Dedifferentiated amniotic fluid mesenchymal stem cell (primary cell): ENCODE results near the gene VCL.
"Not testable (repeated sequence)": the region's sequence is repeated elsewhere in the genome, so short reads cannot be mapped to it uniquely, and the experiment has no call there.

ENCODE experiments used
- DNase-seq: peaks from one replicate; pipeline ENCODE4 v3.0.0-alpha.2; 2016; ENCODE audit errors: extremely low spot score

The VCL gene

DNA sequence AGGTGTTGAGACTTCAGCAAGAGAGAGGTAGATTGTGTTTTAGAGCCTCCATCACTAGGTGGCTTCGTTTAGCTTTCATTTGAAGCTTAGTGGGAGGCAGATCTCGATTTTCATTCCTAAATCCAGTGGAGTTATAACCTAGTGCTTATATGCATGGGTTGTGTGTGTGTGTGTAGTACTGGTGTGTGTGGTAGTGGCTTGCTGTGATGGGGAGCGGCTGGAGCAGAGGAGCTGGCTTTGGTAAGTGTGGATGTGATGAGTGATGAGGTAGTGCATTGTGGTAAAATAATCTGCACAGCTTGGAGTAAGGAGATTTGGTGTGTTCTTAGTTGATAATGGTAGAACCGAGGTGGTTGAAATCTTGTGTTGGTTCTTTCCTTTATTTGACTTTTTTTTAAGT lies 109.5 kb downstream of the VCL start:
- DNase-seq, result no peak

DNA sequence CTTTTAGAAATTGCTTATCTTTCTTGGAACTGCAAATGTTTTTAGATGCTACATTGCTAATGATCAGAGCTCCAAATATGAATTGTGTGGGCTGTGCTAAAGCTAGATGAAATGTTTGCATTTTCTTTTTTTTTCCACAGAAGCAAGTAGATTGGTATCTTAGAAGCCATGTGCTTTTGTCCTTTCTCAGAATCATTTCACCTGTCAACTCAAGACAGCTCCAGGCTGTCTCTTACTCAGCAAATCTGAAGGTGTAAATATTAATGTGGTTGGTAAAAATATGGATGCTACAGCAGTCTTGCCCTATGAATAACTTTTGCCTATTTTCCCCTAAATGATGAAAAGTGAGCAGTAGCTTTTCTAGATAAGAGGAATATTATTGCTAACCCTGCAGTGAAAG lies 111.5 kb downstream of the VCL start:
- no peak for DNase-seq

DNA sequence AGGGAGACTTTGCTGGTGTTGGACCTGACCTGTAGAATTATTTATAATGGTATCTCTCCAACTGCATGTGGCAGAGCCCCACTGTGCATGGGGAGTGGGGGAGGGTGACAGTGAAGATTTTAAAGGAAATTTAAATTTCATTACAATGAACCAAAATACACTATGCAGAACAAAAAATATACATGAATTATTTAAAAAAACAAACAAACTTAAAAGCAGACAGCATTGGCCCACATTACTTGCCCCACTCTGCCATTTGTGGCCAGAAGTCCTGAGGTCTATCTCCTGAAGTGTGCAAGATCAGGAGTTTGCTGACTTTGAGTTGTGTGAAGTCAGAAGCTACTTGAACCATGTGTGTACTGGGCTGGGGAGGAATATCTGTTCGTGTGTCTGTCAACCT lies 112.2 kb downstream of the VCL start:
- DNase-seq, result no peak

DNA sequence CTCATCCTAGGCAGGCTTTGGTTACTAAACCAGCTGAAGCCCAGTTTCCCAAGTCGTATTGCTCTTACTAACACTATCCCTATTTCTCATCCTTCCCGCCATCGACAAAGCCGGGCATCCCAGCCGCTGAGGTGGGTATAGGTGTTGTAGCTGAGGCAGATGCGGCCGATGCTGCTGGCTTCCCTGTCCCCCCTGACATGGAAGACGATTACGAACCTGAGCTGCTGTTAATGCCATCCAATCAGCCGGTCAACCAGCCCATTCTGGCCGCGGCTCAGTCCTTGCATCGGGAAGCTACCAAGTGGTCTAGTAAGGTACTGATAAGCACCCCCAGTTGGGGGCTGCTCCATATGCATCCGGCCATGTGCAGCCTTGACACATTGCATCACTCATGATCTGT lies 113.9 kb downstream of the VCL start:
- no peak for DNase-seq

DNA sequence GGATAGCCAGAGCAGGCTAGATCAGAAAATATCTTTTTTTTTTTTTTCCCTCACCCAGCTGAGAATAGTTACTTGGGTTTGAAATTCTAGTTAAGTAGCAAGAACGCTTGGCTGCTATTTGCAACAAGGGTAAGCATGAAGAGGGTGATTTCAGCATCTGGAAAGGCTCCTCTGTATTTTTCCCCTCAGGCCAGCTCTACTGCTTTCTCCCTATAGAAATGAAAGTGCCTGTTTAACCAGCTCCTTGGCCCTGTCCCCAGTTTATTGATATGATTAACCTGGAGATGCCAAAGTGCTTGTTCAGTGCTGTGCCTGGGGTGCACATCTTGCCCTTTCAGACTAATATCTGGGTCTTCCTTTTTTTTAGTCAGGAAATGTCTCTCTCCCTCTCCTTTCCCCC lies 115.6 kb downstream of the VCL start:
- DNase-seq, result peak; percentile 69

DNA sequence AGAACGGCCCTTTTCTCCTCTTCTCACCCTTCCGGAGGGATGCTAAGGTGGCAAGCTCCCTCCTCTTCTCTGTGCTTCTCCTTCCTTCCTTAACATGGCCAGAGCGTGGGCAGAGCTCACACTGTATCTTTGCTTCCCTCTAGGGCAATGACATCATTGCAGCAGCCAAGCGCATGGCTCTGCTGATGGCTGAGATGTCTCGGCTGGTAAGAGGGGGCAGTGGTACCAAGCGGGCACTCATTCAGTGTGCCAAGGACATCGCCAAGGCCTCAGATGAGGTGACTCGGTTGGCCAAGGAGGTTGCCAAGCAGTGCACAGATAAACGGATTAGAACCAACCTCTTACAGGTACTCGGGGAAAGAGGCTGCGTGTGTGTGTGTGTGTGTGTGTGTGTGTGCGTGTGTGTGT lies 116.1 kb downstream of the VCL start:
- DNase-seq, result no peak

DNA sequence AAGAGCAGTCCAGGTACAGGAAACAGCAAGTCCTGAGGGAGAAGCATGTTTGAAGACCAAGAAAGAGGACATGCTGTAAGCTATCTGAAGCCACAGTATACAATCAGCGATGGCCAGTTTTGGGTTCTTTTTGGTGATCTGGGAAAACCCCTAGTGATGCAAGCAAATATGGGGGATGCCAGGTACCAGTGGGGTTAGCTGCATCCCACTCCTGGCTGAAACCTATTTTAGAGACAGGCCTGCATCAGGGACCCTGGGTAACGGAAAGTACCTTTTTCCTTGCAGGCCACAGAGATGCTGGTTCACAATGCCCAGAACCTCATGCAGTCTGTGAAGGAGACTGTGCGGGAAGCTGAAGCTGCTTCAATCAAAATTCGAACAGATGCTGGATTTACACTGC lies 119.8 kb downstream of the VCL start:
- DNase-seq, result no peak

DNA sequence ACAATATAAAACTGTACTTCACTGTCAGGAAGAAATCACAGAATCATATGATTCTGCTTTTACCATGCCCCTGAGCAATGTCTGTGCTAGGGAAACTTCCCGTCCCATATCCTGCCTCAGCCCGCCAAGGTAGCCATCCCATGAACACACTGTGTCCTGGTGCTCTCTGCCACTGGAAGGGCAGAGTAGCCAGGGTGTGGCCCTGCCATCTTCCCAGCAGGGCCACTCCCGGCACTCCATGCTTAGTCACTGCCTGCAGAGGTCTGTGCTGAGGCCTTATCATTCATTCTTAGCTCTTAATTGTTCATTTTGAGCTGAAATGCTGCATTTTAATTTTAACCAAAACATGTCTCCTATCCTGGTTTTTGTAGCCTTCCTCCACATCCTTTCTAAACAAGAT lies 120.9 kb downstream of the VCL start:
- no peak for DNase-seq

DNA sequence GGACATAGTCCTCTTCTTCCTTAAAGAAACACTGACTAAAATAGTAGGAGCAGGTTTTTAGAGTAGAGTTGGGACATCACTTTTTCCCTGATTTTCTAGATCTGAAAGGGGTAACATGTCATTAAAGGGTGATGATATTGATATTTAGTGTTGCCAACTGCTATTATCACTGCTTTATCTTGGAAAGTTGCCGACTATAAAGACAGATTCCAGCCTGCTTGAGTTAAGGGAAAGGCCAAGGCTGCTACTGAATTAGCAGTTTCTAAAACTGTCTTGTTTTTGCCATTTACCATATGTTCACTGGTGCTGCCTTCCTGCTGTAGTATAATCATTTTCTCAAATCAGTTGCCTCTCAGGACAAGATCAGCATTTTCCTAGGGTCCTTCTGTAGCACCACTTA lies 123.0 kb downstream of the VCL start:
- no peak for DNase-seq

DNA sequence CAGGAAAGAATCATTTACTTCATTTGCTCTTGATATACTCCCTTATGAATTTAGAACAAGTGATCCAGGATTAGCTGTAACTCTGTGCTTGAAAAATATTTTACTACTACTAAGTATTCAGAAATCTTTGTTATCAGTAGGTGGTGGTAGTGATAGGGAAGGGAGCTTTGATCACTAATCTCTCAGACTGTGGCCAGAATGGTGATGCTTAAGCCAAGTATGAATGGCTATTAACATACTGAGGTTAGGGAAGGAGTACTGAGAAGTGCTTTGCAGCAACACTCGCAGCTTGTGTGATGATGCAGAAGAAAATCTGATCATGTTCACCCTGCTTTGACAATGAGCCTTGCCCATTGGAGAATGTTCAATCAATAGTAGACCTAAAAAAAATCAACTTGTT lies 123.5 kb downstream of the VCL start:
- no peak for DNase-seq

DNA sequence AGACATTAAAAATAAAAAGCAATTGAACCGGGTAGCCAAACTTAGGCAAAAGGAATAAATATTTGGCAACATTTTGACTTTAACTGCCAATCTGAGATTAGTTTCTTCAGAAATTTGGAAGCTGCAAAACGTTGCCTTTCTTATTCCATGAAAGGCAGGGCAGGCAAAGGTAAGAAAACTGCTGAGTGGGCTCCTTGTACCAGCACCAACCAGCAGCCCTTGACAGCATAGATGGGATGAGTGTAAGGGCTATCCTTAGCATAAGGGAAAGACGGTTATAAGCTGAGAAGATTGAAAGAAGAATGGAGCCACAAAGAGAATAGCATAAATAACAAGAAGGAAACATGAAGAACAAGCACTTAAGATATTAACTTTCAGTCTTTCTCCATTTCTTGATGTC lies 124.1 kb downstream of the VCL start:
- DNase-seq, result no peak

DNA sequence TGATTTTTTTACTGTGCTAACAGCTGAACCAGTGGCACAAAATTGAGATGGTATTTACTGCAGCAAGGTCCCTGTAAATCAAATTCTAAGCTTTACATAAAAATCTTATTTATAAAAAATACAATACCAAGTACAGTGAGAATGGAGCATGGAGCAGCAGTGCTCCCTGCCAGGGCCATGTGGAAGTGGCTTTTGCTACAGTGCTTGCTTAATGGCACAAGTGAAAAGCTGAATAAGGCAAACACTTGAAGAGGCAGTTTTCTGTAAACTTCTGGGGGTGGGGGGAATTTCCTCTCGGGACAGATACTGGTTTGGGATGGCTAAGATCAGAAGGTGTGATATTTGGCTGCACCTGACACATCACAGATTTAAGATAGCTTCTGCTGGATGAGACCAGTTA lies 125.2 kb downstream of the VCL start:
- no peak for DNase-seq

DNA sequence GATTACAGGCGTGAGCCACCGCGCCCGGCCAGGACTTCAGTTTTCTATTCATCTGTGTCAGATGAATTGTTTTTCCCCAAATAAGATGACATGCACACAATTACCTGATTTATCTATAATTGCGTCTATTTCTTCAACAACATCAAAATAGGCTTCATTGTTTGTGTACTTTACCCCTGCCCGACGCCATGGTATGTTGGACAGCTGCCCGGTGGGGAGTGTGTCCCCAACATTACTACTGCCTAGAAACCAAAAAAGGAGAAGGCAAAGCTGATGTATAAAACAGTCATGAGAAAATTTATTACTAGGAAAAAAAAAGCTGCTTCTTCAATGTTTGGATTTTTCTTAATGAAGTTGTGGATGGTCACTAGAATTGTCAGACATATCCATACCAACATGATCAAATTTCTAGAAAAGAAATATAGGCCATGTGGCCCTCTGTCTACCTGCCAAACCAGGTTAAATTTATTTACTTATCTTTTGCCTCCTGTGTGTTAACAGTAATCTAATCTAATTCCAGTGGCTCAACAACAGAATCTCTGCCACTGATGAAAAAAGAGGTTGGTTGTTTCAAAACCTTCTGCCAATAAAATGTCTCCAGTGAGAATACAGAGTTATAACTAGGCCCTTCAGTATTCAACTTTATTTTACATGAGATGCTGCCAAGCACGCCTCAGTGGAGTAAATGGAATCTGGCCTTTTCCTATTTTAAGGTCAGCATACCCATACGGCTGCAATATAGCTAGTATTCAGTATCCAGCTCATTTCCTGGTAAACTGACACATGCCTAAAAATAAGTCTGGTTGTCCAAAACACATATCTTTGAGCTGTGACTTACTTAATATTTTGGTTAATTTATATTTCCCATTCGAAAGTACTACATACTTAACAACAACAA lies 136.3 kb downstream of the VCL start:
- no peak for DNase-seq

DNA sequence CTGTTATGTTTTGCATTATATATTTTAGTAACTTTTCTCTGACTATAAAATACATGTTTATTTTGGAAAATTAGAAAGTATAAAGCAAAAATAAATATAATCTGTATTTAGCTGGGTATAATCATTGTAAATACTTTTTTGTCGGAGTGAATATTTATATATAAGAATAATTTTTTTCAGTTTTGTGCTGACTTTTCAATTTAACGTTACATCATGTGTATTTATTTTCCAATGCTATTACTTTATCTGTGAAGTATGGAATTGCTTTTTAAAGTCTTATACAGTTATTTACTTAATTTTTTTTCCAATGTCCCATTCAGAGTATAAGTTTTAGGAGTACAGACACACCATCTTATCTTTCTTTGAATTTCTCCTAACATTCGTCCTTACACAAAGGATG lies 137.5 kb downstream of the VCL start:
- no peak for DNase-seq

DNA sequence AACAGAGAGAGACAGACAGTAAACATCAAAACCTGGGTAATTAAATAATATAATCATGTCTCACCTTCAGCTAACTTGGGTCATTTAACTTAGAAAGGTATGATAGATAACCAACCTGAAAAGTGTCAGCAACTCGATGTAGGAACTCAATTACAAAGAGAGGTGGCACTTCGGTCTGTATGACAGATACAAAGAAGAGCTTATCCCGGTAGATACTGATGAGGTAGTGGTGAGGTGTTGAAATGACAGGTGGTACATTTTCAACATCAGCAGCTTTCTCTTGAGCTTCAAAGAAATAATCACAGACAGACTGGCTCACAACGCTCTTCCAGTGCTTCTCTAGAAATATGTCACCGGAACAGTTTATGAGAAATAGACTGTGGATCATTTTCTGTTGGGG lies 140.1 kb downstream of the VCL start:
- DNase-seq, result no peak

DNA sequence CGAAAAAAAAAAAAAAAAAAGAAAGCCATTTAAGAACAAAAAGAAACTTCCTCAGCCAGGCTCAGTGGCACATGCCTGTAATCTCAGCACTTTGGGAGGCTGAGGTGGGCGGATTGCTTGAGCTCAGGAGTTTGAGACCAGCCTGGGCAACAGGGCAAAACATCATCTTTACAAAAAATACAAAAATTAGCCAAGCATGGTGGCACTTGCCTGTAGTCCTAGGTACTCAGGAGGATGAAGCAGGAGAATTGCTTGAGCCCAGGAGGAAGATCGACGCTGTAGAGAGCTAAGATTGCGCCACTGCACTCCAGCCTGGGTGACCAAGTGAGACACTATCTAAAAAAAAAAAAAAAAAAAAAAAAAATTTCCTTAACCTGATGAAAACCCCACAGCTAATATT lies 140.7 kb downstream of the VCL start:
- DNase-seq, result not testable (repeated sequence)

DNA sequence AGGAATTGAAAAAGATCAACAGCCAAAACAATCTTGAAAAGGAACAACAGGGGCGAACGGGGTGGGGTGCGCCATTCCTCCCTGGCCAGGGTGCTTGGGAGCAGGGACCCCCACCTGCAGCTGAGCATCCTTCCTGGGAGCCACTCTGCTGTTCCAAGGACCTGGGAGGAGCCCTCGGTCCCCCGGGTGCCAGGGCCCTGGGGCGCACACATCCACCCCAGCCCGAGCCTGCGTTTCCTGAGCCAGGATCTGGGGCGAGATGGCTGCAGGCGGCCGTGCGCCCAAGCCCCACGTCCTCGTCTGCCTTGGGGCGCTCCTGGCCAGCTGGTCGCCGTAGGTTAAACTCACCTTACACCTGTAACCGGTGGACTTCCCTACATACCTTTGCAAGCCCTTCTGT lies 142.1 kb downstream of the VCL start:
- DNase-seq, result no peak

DNA sequence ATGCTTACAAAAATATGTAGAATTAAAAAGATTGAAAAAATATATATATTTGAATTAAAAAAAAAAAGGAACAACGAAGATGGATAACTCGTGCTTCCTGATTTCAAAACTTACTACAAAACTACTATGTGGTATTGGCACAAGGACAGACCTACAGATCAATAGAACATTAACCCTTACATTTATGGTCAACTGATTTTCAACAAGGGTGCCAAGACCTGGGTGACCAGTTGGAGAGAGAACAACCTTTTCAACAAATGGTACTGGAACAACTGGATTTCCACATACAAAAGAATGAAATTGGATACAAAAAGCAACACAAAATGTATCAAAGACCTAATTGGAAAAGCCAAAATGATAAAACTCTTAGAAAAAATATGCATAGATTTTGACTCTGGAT lies 142.6 kb downstream of the VCL start:
- no peak for DNase-seq

DNA sequence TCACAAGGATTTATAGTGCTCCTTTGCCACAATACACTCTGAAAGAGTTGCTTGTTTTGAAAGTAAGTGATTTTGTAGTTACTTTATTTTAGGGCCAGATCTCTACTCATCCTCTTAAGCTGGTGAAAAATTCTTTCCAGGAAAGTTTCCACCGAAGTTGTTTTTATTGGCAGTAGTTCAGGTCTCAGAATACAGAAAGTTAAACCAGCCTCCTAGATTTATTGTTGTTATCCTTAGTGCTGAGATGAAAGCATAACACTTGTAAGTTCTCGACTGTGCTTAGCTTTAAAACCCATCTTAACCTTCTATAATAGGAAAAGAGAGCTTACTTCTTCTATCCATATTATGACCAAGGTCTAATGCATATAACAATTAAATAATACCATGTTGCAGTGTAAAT lies 147.2 kb downstream of the VCL start:
- peak; percentile 89 for DNase-seq

DNA sequence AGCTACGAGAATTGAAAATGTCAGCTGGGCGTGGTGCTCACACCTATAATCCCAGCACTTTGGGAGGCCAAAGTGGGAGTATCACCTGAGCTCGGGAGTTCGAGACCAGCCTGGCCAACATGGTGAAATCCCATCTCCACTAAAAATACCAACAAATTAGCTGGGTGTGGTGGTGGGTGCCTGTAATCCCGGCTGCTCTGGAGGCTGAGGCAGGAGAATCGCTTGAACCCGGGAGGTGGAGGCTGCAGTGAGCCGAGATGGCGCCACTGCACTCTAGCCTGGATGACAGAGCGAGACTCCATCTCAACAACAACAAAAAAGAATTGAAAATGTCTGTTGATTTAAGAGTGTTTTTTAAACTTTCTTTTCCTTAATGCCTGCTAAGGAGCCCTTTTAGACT lies 149.1 kb downstream of the VCL start:
- DNase-seq, result not testable (repeated sequence)

DNA sequence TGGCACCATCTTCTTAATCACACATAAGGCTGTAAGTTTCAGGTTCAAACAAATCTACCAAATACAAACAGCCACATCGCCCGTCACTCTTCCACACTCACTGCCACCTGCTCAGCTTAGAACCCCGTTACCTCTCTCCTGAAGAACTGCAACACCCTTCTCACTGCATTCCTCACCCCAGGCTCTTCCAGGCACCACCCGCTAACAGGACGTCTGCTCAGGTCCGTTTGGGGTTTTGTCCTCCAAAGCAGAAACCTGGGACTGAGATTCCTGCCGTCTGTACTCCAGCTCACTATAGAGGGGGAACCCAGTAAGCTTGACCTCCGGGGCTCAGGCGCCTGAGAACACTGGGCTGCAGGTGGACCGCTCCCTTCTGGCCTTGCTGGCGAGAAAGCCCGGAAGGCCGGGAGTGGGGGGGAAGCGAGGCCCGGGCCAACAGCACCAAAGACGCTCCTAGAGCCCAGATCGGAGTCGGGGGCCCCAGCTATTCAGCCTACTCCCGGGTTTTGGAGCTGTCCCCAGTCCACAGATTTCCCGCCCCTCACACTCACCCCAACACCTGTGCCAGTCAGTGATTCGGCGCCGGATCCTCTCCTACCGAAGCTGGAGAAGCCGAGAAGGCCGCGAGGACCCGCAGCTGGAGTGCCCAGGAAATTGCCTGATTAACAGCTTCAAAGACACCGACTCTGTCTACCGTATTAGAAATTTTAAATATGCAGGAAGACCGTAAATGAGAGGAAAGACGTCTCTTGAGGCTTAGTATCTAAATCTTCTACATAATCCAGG lies 152.5 kb downstream of the VCL start, which contains the start of gene AP3M1:
Gene AP3M1 (minus strand): TSS at position 625 of the 786 bp plus-strand sequence. CDS start 12,449 bp downstream, outside the sequence.
- DNase-seq, result peak; percentile 24

DNA sequence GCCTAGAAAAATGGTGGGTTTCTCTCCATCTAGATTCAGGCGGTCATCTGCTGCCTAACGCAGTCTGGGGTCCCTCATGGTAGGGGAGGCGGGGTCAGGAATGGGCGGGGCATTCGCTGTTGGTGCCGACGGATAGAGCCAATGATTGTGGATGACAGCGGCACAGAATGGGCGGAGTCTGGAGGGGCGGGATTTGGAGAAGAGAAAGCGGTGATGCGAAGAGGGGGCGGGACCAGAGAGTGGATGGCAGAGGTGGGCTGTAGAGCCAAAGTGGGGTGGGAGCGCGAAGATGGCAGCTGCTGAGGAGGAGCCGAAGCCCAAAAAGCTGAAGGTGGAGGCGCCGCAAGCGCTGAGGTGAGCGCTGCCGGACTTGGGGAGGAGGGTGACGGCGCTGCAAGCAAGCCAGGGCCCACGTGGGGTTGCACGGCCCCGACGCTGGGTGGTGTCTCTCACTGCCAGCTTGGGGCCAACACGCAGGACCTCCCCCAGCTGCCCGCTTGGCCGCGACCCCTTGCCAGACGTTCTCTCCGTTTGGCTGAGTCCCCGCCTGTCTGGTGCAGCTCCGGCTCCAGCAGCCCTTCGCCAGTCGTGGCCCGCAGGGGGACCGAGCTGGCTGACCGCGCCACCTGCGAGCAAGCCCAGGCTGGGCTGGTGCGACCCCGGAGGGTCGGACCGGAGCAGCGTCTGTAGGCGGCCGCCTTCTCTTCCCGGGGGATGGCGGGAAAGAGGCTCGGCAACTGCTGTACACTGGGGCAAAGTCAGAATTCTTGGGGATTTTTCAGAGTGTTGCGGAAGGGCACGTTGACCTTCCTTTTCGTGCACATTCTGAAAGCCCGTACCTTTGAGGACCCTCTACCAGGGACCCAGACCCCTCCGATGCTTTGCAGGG lies 153.3 kb downstream of the VCL start, which contains the start of gene ADK:
Gene ADK (plus strand): TSS at position 232 of the 889 bp plus-strand sequence. CDS start 58 bp downstream, at position 290.
- peak; percentile 98 for DNase-seq
